GM13977 (cell line): ENCODE results near the gene UBR2.
"Not testable (repeated sequence)": the region's sequence is repeated elsewhere in the genome, so short reads cannot be mapped to it uniquely, and the experiment has no call there.

ENCODE experiments used
- DNase-seq: peaks from one replicate; pipeline ENCODE4 v3.0.0; 2012; ENCODE audit warnings: low spot score
- CTCF ChIP-seq: IDR thresholded peaks from 2 replicates; pipeline ENCODE4 v1.5.1; 2012; ENCODE audit warnings: mild to moderate bottlenecking, control low read depth; ENCODE audit not compliant: insufficient read depth; ENCODE audit errors: extremely low read depth, missing control alignments
- in situ Hi-C: fragments of 300-500 bp; cut with MboI; formaldehyde crosslinking; loops from one replicate; pipeline ENCODE4 v1.12.0; 2022; ENCODE audit warnings: low sequenced_read_pairs, low pct_unique_long_range_greater_than_20kb, mixed read lengths, inconsistent platforms; ENCODE audit not compliant: unreplicated experiment

Gene UBR2

GRCh38 chr6:42727087-42727611, 163.3 kb downstream of the UBR2 start:
- DNase-seq, result no peak
- in situ Hi-C loops, result no loop called here
- no peak for TF ChIP-seq CTCF

- in situ Hi-C loops, result no loop called here
- no peak for TF ChIP-seq CTCF
- DNase-seq, result no peak
Measured at GRCh38 chr6:42727627-42728026, 163.8 kb downstream of the UBR2 start.

- no peak for DNase-seq
- in situ Hi-C loops, result no loop called here
- no peak for TF ChIP-seq CTCF
Measured at GRCh38 chr6:42729731-42730130, 165.9 kb downstream of the UBR2 start.

- DNase-seq, in situ Hi-C loops: not testable (repeated sequence)
Measured at GRCh38 chr6:42733867-42734481, 170.1 kb downstream of the UBR2 start.

GRCh38 chr6:42735976-42736375, 172.1 kb downstream of the UBR2 start:
- in situ Hi-C loops, result no loop called here
- no peak for DNase-seq
- no peak for TF ChIP-seq CTCF

GRCh38 chr6:42740725-42741124, 176.9 kb downstream of the UBR2 start:
- in situ Hi-C loops, result no loop called here
- no peak for TF ChIP-seq CTCF
- no peak for DNase-seq

DNA sequence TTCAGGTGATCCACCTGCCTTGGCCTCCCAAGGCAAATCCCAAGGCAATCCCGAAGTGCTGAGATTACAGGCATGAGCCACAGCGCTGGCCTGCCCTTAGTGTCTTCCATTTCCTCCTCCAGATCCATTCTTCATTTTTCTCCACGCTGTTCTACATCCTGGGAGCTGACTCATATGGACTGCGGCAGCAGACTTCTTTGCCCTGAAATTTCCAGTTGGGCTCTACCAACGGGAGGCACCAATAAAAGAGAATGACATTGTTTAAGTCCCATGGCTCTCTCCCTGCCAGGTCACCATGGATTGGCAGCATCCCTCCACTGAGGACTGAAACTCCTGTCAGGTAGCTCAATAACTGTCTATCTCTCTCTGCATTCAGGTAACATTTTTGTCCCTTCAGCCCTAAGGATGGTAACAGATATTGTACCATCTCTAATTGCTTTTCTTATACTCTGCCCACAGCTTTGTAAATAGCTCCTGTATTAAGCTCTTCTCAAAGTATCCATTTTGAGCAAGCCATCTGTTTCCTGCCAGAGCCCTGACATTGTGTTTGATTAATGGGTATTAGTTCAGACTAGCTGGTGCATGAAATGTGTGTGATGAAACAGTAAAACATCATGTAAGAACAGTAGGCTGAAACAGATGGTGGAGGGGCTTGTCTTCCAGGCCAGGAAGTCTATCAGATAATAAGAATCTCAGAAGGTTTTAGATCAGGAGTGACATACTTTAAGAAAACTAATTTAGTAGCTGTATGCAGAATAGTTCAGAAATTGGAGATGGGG, 178.5 kb downstream of the UBR2 start:
- TF ChIP-seq CTCF, result no peak

More for the DNA sequence above, 178.5 kb downstream of the UBR2 start:
- no peak for DNase-seq
- in situ Hi-C loops, result no loop called here
